SHP77 (cell line): ENCODE data around the gene CHN1.

Experiments used
- DNase-seq, 2 experiments: peaks; one replicate each; lab custom pipeline; 2025; lab: John Stamatoyannopoulos, UW

Gene CHN1

GRCh38 chr2:174924061-174924693 is 81.0 kb downstream of the CHN1 start:
- no peak for DNase-seq

GRCh38 chr2:174919947-174920595 is 85.1 kb downstream of the CHN1 start:
- no peak for DNase-seq

- DNase-seq: no peak
These were observed 86.2 kb downstream of the CHN1 start for GRCh38 chr2:174918886-174919526.

GRCh38 chr2:174916270-174916930 is 88.8 kb downstream of the CHN1 start:
- no peak for DNase-seq

- no peak for DNase-seq
These were observed 90.1 kb downstream of the CHN1 start for GRCh38 chr2:174914853-174915760.

- no peak for DNase-seq
These were observed 96.9 kb downstream of the CHN1 start for GRCh38 chr2:174908284-174908683.

GRCh38 chr2:174903264-174903556 is 102.0 kb downstream of the CHN1 start:
- DNase-seq: no peak

GRCh38 chr2:174902506-174903263 is 102.5 kb downstream of the CHN1 start:
- DNase-seq: no peak

- no peak for DNase-seq
These were observed 104.1 kb downstream of the CHN1 start for GRCh38 chr2:174901075-174901474.

GRCh38 chr2:174897286-174897685 is 107.9 kb downstream of the CHN1 start:
- no peak for DNase-seq

- no peak for DNase-seq
These were observed 112.2 kb downstream of the CHN1 start for GRCh38 chr2:174893018-174893417.

- no peak for DNase-seq
These were observed 112.6 kb downstream of the CHN1 start for GRCh38 chr2:174892546-174892945.

GRCh38 chr2:174888646-174889271 is 116.4 kb downstream of the CHN1 start:
- no peak for DNase-seq

GRCh38 chr2:174888146-174888545 is 117.0 kb downstream of the CHN1 start:
- DNase-seq: no peak

GRCh38 chr2:174882416-174882815 is 122.8 kb downstream of the CHN1 start:
- DNase-seq: no peak

GRCh38 chr2:174881678-174882077 is 123.5 kb downstream of the CHN1 start:
- DNase-seq: no peak

GRCh38 chr2:174878537-174879147 is 126.5 kb downstream of the CHN1 start:
- DNase-seq: no peak

- DNase-seq: no peak
These were observed 127.4 kb downstream of the CHN1 start for GRCh38 chr2:174877751-174878150.

- DNase-seq: no peak
These were observed 127.9 kb downstream of the CHN1 start for GRCh38 chr2:174877301-174877700.

GRCh38 chr2:174874085-174874484 is 131.1 kb downstream of the CHN1 start:
- DNase-seq: no peak
